ENCODE results near the gene HYDIN. TPM values are rescaled to one million over a fixed set of nuclear protein-coding genes. Genes with fewer than 3 reads are reported as not detected.

HYDIN gene
- total RNA-seq, 2 experiments from 2014 or later = not detected

DNA sequence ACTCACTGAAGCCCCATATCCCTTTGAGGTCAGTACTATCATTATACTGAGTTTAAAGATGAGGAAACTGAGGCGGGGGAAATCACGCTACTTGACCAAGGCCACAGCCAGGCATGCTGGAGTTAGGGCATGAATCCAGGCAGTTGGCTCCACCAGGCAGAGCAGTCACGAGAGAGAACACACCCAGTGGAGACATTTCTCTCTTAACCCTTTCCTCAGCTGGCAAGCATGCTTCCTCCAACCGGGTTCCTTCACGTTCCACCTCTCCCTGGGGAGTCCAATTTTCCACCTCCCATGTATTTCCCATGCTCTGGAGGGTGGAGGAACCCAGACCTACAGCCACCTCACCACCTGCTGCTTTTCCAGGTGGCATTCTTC, 462.3 kb downstream of the HYDIN start:
- ChIA-PET CTCF (ENCODE audit: unreplicated experiment) (no interaction called here), POLR2A (no interaction called here)
- H4K20me1 ChIP-seq (ENCODE audit: insufficient read depth, low read length) = no peaks in the 10 kb centered on the region
- DNase-seq (ENCODE audit: low spot score) = no peak
- no peak overlapping the region for H3K4me2 ChIP-seq (ENCODE audit: low read length)
- no TSS peak for BruUV-seq (replicated peaks)
- intact Hi-C loops (cut with micrococcal nuclease; ENCODE audit: unreplicated experiment) = no loop called here
- H3K79me2 ChIP-seq (ENCODE audit: insufficient read depth, low read depth, low read length) = no peaks in the 10 kb centered on the region
- H3K9me3 ChIP-seq (ENCODE audit: low read length) = no peaks in the 10 kb centered on the region
- H3K9me2 ChIP-seq (ENCODE audit: insufficient read depth, low read length) = no peaks in the 10 kb centered on the region
- H3K27ac ChIP-seq (ENCODE audit: low read depth, low read length, poor library complexity, severe bottlenecking) = no peak overlapping the region
- H3K36me3 ChIP-seq (ENCODE audit: insufficient read depth, low read length) = peaks cover 31% of the 10 kb centered on the region
- no peak overlapping the region for H2AFZ ChIP-seq (ENCODE audit: low read length)
- H3K4me3 ChIP-seq (ENCODE audit: low read depth, low read length, poor library complexity, severe bottlenecking) = no peak overlapping the region
- TF ChIP-seq EZH2phosphoT487 (IDR thresholded peaks at IDR 0.05; ENCODE audit: borderline replicate concordance, low read depth, low read length) = no peak
- TF ChIP-seq, protein P1, sequence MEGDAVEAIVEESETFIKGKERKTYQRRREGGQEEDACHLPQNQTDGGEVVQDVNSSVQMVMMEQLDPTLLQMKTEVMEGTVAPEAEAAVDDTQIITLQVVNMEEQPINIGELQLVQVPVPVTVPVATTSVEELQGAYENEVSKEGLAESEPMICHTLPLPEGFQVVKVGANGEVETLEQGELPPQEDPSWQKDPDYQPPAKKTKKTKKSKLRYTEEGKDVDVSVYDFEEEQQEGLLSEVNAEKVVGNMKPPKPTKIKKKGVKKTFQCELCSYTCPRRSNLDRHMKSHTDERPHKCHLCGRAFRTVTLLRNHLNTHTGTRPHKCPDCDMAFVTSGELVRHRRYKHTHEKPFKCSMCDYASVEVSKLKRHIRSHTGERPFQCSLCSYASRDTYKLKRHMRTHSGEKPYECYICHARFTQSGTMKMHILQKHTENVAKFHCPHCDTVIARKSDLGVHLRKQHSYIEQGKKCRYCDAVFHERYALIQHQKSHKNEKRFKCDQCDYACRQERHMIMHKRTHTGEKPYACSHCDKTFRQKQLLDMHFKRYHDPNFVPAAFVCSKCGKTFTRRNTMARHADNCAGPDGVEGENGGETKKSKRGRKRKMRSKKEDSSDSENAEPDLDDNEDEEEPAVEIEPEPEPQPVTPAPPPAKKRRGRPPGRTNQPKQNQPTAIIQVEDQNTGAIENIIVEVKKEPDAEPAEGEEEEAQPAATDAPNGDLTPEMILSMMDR (conservative IDR thresholded peaks at IDR 0.05; ENCODE audit: low read length) = no peak
- no peaks in the 10 kb centered on the region for H3K4me1 ChIP-seq (ENCODE audit: insufficient read depth, low read length, poor library complexity, severe bottlenecking)

DNA sequence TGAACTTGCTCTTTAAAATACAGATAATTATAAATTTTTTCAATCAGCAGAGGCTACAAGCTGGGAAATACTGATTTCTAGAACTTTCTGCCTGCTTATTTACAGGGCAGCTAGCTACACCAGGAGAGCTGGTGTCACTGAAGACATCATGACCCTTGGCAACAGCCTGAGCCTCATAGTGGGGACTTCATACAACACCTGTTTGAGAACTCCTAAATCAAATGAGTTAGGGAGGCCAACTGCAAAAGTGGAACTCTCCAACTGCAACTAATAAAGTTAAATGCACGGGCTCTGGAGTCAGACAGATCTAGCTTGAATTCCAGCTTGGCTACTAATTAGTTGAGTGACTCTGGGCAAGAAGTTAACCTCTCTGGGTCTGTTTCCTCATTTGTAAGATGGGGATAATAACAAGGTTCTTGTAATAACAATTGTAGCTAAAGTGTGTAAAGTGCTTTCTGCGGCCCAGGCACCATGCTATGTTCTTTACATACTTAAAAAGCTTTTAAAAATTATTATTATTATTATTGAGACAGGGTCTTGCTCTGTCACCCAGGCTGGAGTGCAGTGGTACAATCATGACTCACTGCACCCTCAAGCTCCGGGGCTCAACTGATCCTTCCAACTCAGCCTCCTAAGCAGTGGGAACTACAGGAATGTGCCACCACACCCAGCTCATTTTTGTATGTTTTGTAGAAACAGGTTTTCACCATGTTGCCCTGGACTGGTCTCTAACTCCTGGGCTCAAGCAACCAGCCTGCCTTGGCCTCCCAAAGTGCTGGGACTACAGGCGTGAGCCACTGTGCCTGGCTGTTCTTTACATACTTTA, 462.9 kb downstream of the HYDIN start:
- H2AFZ ChIP-seq (ENCODE audit: low read length) = no peak overlapping the region
- no peaks in the 10 kb centered on the region for H4K20me1 ChIP-seq (ENCODE audit: insufficient read depth, low read length)
- no peak overlapping the region for H3K4me3 ChIP-seq (ENCODE audit: low read depth, low read length, poor library complexity, severe bottlenecking)
- no peak for TF ChIP-seq EZH2phosphoT487 (IDR thresholded peaks at IDR 0.05; ENCODE audit: borderline replicate concordance, low read depth, low read length)
- TF ChIP-seq, protein P1 (conservative IDR thresholded peaks at IDR 0.05; ENCODE audit: low read length) = no peak
- H3K9me2 ChIP-seq (ENCODE audit: insufficient read depth, low read length) = no peaks in the 10 kb centered on the region
- no peak for DNase-seq (ENCODE audit: low spot score)
- H3K4me1 ChIP-seq (ENCODE audit: insufficient read depth, low read length, poor library complexity, severe bottlenecking) = no peaks in the 10 kb centered on the region
- no peaks in the 10 kb centered on the region for H3K9me3 ChIP-seq (ENCODE audit: low read length)
- ChIA-PET POLR2A (no interaction called here), CTCF (ENCODE audit: unreplicated experiment) (interaction anchor here (1.2 kb wide), 1 partner anchor 9 kb away, joined by 3 read pairs; no protein-coding TSS in a partner anchor)
- no peak overlapping the region for H3K27ac ChIP-seq (ENCODE audit: low read depth, low read length, poor library complexity, severe bottlenecking)
- intact Hi-C loops (cut with micrococcal nuclease; ENCODE audit: unreplicated experiment) = no loop called here
- no peaks in the 10 kb centered on the region for H3K79me2 ChIP-seq (ENCODE audit: insufficient read depth, low read depth, low read length)
- BruUV-seq (replicated peaks) = TSS peak; percentile 18
- peaks cover 26% of the 10 kb centered on the region for H3K36me3 ChIP-seq (ENCODE audit: insufficient read depth, low read length)
- H3K4me2 ChIP-seq (ENCODE audit: low read length) = no peak overlapping the region

DNA sequence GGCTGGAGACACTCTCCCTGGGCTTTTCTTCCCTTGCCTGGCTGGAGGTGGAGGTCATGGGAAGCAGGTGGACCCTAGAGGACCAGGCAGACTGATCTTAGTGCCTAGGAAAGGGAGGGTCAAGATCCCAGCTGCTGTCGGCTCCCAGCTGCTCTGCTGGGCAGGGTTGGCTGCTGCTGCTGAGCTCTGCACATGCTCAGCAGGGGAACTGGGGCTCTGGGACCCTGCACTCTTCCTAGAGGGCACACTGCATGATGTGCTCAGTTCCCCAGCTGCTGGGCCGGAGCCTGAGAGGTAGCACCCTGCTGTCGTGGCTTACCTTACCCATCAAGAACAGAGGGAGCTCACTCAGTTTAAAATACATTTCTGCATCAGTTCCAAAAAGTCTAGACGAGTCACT, 463.9 kb downstream of the HYDIN start:
- Histone ChIP-seq H4K20me1 (ENCODE audit: insufficient read depth, low read length) (no peaks in the 10 kb centered on the region), H3K4me3 (ENCODE audit: low read depth, low read length, poor library complexity, severe bottlenecking) (no peak overlapping the region), H2AFZ (ENCODE audit: low read length) (no peak overlapping the region), H3K27ac (ENCODE audit: low read depth, low read length, poor library complexity, severe bottlenecking) (no peak overlapping the region), H3K36me3 (ENCODE audit: insufficient read depth, low read length) (peaks cover 22% of the 10 kb centered on the region), H3K4me1 (ENCODE audit: insufficient read depth, low read length, poor library complexity, severe bottlenecking) (no peaks in the 10 kb centered on the region), H3K4me2 (ENCODE audit: low read length) (no peak overlapping the region), H3K9me2 (ENCODE audit: insufficient read depth, low read length) (no peaks in the 10 kb centered on the region), H3K79me2 (ENCODE audit: insufficient read depth, low read depth, low read length) (no peaks in the 10 kb centered on the region), H3K9me3 (ENCODE audit: low read length) (no peaks in the 10 kb centered on the region)
- POLR2A ChIA-PET = no interaction called here
- intact Hi-C loops (cut with micrococcal nuclease; ENCODE audit: unreplicated experiment) = no loop called here
- CTCF ChIA-PET (ENCODE audit: unreplicated experiment) = interaction anchor here (1.2 kb wide), 1 partner anchor 10 kb away, joined by 3 read pairs; no protein-coding TSS in a partner anchor
- BruUV-seq (replicated peaks) = no TSS peak
- TF ChIP-seq, protein P1 (conservative IDR thresholded peaks at IDR 0.05; ENCODE audit: low read length) = no peak
- TF ChIP-seq EZH2phosphoT487 (IDR thresholded peaks at IDR 0.05; ENCODE audit: borderline replicate concordance, low read depth, low read length) = no peak
- no peak for DNase-seq (ENCODE audit: low spot score)
